SW480 (cell line): Measurements from ENCODE around the gene VPS16.

Experiments
- DNase-seq: peaks from one replicate; pipeline ENCODE4 v3.0.0-alpha.2; 2016; ENCODE audit warnings: low spot score

VPS16 gene

GRCh38 chr20:2840138-2840966, at the start of gene VPS16, which contains the start of gene PCED1A:
Gene VPS16, plus strand, starts transcription at chr20:2840745. Its CDS starts 30 bp downstream, at chr20:2840775.
Gene PCED1A, minus strand, starts transcription at chr20:2840655. Its CDS starts 743 bp downstream, at chr20:2839912.
- peak; percentile 94 for DNase-seq

DNA sequence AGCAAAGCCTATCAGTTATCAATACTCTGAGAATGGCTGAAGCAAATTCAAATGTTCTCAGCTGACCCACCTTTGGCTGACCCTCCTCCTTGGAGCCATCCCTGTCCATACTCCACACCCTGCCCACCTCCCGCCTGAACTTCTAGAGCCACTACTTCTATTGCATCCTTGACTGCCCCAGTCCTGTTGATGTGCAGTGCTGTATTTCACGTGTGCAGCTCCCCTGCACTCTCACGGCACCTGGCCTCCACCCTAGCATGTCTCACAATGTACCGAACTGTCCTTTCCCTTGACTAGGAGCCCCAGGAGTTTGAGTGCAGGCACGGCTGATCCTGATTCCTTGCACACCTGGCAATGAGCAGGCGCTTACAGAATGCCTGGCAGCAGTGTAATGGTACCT, 47.1 kb upstream of the VPS16 start:
- DNase-seq, result no peak

DNA sequence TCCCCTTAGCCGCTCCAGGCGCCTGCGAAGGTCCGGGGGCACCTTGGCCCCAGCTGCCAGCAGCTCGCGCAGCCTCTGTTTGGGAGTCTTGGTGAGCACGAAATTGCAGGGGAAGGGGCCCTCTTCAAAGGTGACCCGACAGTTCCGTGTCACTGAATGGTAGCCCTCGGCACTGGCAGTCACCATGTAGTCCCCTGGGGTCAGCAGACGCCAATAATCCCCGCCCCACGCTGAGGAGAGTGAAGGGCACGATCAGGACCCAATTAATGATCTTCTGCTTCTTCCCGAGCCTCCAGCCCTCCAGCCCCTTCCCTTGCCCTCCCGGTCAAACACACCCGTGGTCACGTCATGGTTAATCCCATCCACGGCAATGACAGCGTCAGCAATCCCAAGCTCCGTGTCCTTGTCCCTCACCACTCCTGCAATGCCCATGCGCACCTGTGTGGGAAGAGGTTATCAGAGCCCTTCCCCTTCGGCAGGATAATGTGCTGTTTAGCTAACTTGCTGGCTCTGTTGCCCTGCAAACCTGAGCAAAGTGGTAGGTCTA, 46.3 kb upstream of the VPS16 start:
- DNase-seq, result no peak

DNA sequence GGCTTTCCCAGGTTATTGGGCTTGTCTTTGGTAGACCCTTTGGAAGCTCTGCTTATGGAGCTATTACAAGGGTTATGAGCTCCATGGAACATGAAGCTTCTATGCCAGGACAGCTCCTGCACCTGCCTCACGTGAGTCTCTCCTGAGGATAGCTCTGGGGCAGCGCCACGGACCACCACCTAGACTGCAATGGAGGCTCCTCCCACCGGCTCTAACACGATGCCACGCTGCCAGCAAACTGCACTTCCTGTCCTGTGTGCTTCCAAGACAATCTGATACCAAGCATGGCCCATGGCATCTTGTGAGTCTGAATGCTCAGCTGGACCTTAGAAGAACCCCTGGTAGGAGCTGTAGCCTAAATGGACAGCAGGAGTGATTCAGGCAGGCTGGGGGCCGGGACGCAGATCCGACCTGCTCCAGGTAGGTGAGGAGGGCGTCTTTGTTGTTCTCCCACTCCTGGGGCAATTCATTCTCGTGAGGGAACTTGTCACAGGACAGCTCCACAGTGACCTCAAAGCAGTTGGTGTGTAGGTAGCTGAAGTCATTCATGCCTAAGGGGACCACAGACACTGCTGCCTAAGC, 45.6 kb upstream of the VPS16 start:
- no peak for DNase-seq

DNA sequence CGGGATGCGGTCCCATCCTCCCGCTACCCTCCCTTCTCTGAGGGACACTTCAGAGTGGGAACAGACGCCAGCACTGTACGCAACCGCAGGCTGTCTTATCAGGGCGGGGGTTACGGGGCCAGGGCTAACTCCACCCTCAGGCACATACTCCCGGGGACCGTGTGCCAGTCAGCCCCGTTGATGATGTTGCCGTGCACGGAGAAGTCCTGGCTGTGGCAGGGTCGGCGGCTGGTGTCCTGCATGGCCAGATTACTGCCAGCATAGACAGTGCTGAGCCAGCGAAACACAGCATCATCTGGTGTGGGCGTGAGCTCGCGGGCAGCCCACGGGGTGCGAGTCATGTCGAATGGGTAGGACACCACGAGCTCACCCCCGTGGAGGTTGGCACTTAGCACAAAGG, 45.1 kb upstream of the VPS16 start:
- no peak for DNase-seq

- no peak for DNase-seq
Measured at GRCh38 chr20:2796011-2796660, 44.4 kb upstream of the VPS16 start.

GRCh38 chr20:2797136-2797983, 43.2 kb upstream of the VPS16 start:
- DNase-seq, result no peak

GRCh38 chr20:2798095-2798805, 42.3 kb upstream of the VPS16 start:
- DNase-seq, result no peak

DNA sequence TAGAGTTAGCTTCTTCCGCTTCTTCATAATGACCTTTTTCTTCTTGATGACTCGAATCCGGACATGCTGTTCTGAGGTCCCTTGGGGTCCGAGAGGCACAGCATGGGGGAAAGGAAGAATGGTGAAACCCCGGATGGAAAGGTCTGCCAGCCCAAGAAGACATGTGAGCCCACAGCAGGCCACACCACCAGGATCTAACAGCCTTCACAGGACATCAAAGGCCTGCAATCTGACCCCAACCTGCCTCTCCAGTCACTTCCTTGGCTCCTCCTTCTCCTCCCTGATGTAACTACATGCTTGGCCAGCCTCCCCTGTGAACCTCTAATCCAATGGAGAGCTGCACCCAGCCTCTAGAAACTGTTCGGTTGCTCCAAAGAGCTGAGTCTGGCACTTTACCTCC, 41.7 kb upstream of the VPS16 start:
- DNase-seq, result peak; percentile 73

DNA sequence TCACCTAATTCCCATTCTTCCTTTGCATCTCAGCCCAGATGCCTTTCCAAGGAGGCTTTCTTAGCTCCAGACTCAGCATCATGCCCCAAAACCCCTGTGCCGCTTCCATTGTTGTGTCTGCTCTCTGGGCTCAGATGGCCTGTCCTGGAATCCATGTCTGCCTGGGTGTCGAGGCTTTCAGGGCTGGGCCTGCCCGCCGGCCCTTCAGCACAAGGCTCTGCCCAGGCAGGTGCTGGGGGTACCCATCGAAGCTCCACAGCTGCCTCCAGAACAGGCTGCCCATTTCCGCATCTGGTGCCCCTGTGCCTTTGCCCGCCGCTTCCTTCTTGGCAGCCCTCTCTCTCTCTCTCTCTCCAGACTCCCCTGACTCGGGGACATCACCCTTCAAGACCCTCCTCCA, 41.3 kb upstream of the VPS16 start:
- DNase-seq, result no peak

DNA sequence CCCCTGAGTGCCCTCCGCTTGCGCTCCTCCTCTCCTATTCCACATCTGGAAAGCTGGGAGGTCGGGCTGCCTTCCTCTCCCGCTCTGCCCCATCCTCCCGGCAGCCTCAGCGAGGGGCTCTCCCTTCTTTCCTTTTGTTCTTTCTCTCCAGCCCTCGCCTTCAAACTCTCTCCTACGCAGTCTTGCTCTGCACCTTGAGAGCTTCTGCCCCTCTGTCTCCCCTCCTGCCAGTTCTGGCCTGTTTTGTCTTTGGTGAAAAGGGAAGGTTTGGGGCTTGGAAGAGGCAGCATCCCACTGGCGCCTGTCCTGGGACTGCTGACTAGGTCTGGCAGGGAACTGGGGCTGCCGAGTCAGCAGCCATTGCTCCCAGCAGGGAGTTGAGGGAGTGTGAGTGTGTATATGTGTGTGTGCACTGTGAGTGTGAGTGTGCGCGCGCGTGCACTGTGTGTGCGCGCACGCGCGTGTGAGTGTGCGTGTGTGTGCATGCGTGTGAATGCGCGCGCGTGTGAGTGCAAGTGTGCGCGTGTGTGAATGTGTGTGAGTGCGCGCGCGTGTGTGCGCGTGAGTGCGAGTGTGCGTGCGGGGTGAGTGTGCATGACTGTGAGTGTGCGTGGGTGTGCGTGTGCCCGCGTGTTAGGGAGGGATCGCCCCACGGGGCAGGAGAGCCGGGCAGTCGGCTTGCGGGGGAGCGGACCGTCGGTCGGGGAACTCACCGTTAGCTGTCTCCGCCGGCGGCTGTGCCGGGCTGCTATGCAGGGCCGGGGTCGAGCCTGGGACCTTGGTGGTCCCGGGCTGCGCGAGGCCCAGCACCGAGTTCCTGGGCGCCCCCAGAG, 40.6 kb upstream of the VPS16 start:
- no peak for DNase-seq

GRCh38 chr20:2800521-2801285, 39.8 kb upstream of the VPS16 start, which contains the start of gene CPXM1:
Gene CPXM1, minus strand, starts transcription at chr20:2800627. Its CDS starts 55 bp downstream, at chr20:2800572.
- no peak for DNase-seq

GRCh38 chr20:2801286-2801728, 39.2 kb upstream of the VPS16 start:
- no peak for DNase-seq

DNA sequence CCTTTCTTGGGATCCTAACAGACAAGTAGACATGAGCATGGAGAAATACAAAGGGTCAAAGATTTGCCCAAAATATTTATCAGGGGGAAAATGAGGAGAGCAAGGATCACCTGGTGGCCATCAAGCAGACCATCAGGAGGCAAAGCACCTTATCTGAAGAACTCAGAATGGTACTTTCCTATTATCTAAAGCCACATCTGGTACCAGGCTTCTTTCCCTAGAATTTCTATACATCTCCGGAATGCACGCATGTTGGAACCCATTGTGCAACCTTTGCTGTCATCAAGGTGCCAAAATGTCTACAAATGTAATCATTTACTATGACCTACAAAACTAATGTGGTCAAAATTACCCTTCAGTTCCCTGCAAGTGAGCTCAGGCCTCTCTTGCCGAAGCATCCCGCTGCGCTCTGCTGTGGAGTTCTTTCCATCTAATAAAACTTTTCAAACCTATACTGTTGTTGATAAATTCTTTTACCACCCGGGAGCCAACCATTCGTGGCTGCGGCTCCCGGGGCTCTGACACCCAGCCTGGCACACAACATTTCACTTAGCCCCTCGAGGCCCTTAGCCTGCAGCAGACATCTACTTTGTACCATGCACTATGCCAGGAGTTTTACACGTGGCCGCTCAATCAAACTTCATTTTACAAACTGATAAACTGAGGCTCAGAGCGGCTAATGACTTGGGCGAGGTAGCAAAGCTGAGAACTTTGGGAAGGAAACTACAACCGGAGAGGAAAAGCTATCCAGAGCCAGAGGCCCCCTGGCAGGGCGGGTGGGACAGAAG, 36.3 kb upstream of the VPS16 start:
- DNase-seq, result no peak

GRCh38 chr20:2804852-2805688, 35.5 kb upstream of the VPS16 start:
- no peak for DNase-seq

- peak; percentile 76 for DNase-seq
Measured at GRCh38 chr20:2805689-2806350, 34.7 kb upstream of the VPS16 start.

DNA sequence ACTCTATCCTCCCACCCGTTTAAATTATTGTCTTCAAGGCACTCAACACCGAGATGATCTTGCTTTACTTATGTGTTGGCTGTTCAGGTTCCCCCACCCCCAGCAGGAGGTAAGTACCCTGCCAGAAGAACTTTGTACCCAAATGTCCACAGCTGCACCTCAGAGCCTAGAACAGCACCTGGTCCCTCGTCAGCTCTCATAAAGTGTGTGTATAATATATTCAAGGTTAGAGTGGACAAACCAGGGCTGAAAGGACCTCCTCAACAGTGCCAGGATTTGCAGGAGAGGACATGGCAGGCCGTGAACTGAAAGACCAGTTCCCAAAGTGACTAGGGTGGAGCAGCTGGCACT, 34.2 kb upstream of the VPS16 start:
- peak; percentile 33 for DNase-seq
